Measurements from ENCODE around the gene FLNC. TPM values are rescaled to one million over a fixed set of nuclear protein-coding genes. Genes with fewer than 3 reads are reported as not detected.

The FLNC gene
- total and polyA plus RNA-seq, 2 of the 13 experiments (the other 11 are each of a cell fraction or from before 2014, with no cell fraction given) = 0.02 TPM; not detected in 1

- TF ChIP-seq ZNF547 (CRISPR knock-in tag; IDR thresholded peaks at IDR 0.05) = peak; percentile 68; the same call in 1 of the 2 replicates
- no peak for TF ChIP-seq THRA (CRISPR knock-in tag; IDR thresholded peaks at IDR 0.05; ENCODE audit: borderline replicate concordance)
- TF ChIP-seq PITX1 (CRISPR knock-in tag; IDR thresholded peaks at IDR 0.05) = no peak
- TF ChIP-seq STAG1 (CRISPR knock-in tag; IDR thresholded peaks at IDR 0.05) = no peak
- peak; percentile 24; the same call in 1 of the 2 replicates for TF ChIP-seq YEATS4 (CRISPR knock-in tag; IDR thresholded peaks at IDR 0.05; ENCODE audit: borderline replicate concordance)
- TF ChIP-seq RERE (CRISPR knock-in tag; IDR thresholded peaks at IDR 0.05; ENCODE audit: low read depth) = no peak
- peak; percentile 8; the same call in 1 of the 2 replicates for TF ChIP-seq TFDP2 (CRISPR knock-in tag; IDR thresholded peaks at IDR 0.05)
- no peak for TF ChIP-seq ZNF720 (CRISPR knock-in tag; IDR thresholded peaks at IDR 0.05)
- no peak; the same call in 1 of the 2 replicates for TF ChIP-seq NFKB2 (CRISPR knock-in tag; IDR thresholded peaks at IDR 0.05; ENCODE audit: borderline replicate concordance)
- no peak for TF ChIP-seq ZMYM2 (CRISPR knock-in tag; IDR thresholded peaks at IDR 0.05)
- TF ChIP-seq, protein P1, sequence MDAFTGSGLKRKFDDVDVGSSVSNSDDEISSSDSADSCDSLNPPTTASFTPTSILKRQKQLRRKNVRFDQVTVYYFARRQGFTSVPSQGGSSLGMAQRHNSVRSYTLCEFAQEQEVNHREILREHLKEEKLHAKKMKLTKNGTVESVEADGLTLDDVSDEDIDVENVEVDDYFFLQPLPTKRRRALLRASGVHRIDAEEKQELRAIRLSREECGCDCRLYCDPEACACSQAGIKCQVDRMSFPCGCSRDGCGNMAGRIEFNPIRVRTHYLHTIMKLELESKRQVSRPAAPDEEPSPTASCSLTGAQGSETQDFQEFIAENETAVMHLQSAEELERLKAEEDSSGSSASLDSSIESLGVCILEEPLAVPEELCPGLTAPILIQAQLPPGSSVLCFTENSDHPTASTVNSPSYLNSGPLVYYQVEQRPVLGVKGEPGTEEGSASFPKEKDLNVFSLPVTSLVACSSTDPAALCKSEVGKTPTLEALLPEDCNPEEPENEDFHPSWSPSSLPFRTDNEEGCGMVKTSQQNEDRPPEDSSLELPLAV (CRISPR knock-in tag; conservative IDR thresholded peaks at IDR 0.05; ENCODE audit: low read depth) = no peak
- no peak for TF ChIP-seq ZNF577 (CRISPR knock-in tag; IDR thresholded peaks at IDR 0.05; ENCODE audit: borderline replicate concordance, low read depth)
- no peak for TF ChIP-seq ZNF704 (CRISPR knock-in tag; IDR thresholded peaks at IDR 0.05; ENCODE audit: borderline replicate concordance)
- TF ChIP-seq ZXDC (CRISPR knock-in tag; IDR thresholded peaks at IDR 0.05) = no peak
Observed at GRCh38 chr7:128869138-128869943, 39.1 kb downstream of the FLNC start (continued).
